Measurements from ENCODE around the gene GADD45GIP1. TPM values are rescaled to one million over a fixed set of nuclear protein-coding genes. Genes with fewer than 3 reads are reported as not detected.

Gene GADD45GIP1
- total and polyA plus RNA-seq, 8 donors: 6.0 to 37.4 (median 10.1) TPM

- FAIRE-seq (no peak), ATAC-seq (no peak), DNase-seq (no peak)
- Histone ChIP-seq H3K27ac (peak overlapping the region in 1 of 4 donors; percentile 22), H3K4me1 (peaks cover 0 to 3% (median 0%) of the 10 kb centered on the region in 3 donors), H3K4me3 (no peak overlapping the region), H3K9me3 (no peaks in the 10 kb centered on the region), H3K36me3 (no peaks in the 10 kb centered on the region), H3K27me3 (no peaks in the 10 kb centered on the region)
- no peak for TF ChIP-seq CTCF (IDR thresholded peaks at IDR 0.05)
- intact Hi-C loops (cut with DNase I): loop anchor here in 2 of 3 donors (5.0 to 10.0 kb wide), 4 partner anchors 48 to 278 kb away; no protein-coding TSS in a partner anchor
- 20 to 21% methylated on average over 9 to 10 of the region's 10 CpGs for WGBS, 2 donors
Observed at GRCh38 chr19:12984683-12985048, 27.6 kb upstream of the GADD45GIP1 start.

- FAIRE-seq: no peak
- Histone ChIP-seq H3K27ac (no peak overlapping the region), H3K4me1 (peaks cover 0 to 3% (median 0%) of the 10 kb centered on the region in 3 donors), H3K9me3 (no peaks in the 10 kb centered on the region), H3K4me3 (no peak overlapping the region), H3K27me3 (no peaks in the 10 kb centered on the region), H3K36me3 (no peaks in the 10 kb centered on the region)
- 58 to 73% methylated on average over 3 of the region's 3 CpGs for WGBS, 2 donors
- no peak for TF ChIP-seq CTCF (IDR thresholded peaks at IDR 0.05)
- peak in 1 of 4 donors; percentile 5 for ATAC-seq
- no peak for DNase-seq
- intact Hi-C loops (cut with DNase I): loop anchor here in 2 of 3 donors (5.0 to 10.0 kb wide), 3 partner anchors 78 to 278 kb away; no protein-coding TSS in a partner anchor
Observed at GRCh38 chr19:12984143-12984627, 27.2 kb upstream of the GADD45GIP1 start.

- peak overlapping the region in 1 of 4 donors; percentile 26 for H3K4me3 ChIP-seq
- H3K4me1 ChIP-seq: peaks cover 0 to 3% (median 0%) of the 10 kb centered on the region in 3 donors
- intact Hi-C loops (cut with DNase I): loop anchor here in 2 of 3 donors (5.0 to 10.0 kb wide), 3 partner anchors 79 to 279 kb away; no protein-coding TSS in a partner anchor
- ATAC-seq (peak; percentile 91 to 95 (median 91)), DNase-seq (peak; percentile 65 to 95 (median 87)), FAIRE-seq (no peak)
- peak; percentile 86 to 95 (median 94) for TF ChIP-seq CTCF (IDR thresholded peaks at IDR 0.05)
- H3K36me3 ChIP-seq: no peaks in the 10 kb centered on the region
- no peak overlapping the region for H3K27ac ChIP-seq
- H3K9me3 ChIP-seq: no peaks in the 10 kb centered on the region
- no peaks in the 10 kb centered on the region for H3K27me3 ChIP-seq
- 8 to 11% methylated on average over 35 to 51 of the region's 51 CpGs for WGBS, 2 donors
Observed at GRCh38 chr19:12983542-12984142, 26.6 kb upstream of the GADD45GIP1 start.

- WGBS, 2 donors: 23 to 37% methylated on average over 10 of the region's 10 CpGs
- Histone ChIP-seq H3K4me1 (peaks cover 0 to 3% (median 0%) of the 10 kb centered on the region in 3 donors), H3K36me3 (no peaks in the 10 kb centered on the region), H3K27me3 (no peaks in the 10 kb centered on the region), H3K9me3 (no peaks in the 10 kb centered on the region), H3K4me3 (peak overlapping the region in 1 of 4 donors; percentile 26), H3K27ac (no peak overlapping the region)
- intact Hi-C loops (cut with DNase I): loop anchor here in 2 of 3 donors (5.0 to 10.0 kb wide), 3 partner anchors 79 to 279 kb away; no protein-coding TSS in a partner anchor
- no peak for DNase-seq
- FAIRE-seq: no peak
- TF ChIP-seq CTCF (IDR thresholded peaks at IDR 0.05): no peak
- ATAC-seq: no peak
Observed at GRCh38 chr19:12983091-12983490, 26.1 kb upstream of the GADD45GIP1 start.

GRCh38 chr19:12982648-12983047, 25.6 kb upstream of the GADD45GIP1 start:
- H3K9me3 ChIP-seq: no peaks in the 10 kb centered on the region
- no peak for FAIRE-seq
- 67 to 81% methylated on average over 6 of the region's 6 CpGs for WGBS, 2 donors
- intact Hi-C loops (cut with DNase I): loop anchor here in 2 of 3 donors (5.0 to 10.0 kb wide), 3 partner anchors 80 to 280 kb away; no protein-coding TSS in a partner anchor
- ATAC-seq: no peak
- H3K4me3 ChIP-seq: no peak overlapping the region
- no peak for DNase-seq
- no peak for TF ChIP-seq CTCF (IDR thresholded peaks at IDR 0.05)
- no peaks in the 10 kb centered on the region for H3K36me3 ChIP-seq
- peaks cover 0 to 3% (median 0%) of the 10 kb centered on the region in 3 donors for H3K4me1 ChIP-seq
- H3K27ac ChIP-seq: no peak overlapping the region
- no peaks in the 10 kb centered on the region for H3K27me3 ChIP-seq

Measured in pancreas (tissue), 10 donors.